SKM-1 treated with dmso at 0.1 percent for 144 hours (cell line): ENCODE data around the gene MAD2L1BP.
"Not testable (repeated sequence)": the region's sequence is repeated elsewhere in the genome, so short reads cannot be mapped to it uniquely, and the experiment has no call there.

ENCODE experiments used
- DNase-seq: peaks from one replicate; lab custom pipeline; 2025; ENCODE audit not compliant: unreplicated experiment; lab: John Stamatoyannopoulos, UW

MAD2L1BP gene

DNA sequence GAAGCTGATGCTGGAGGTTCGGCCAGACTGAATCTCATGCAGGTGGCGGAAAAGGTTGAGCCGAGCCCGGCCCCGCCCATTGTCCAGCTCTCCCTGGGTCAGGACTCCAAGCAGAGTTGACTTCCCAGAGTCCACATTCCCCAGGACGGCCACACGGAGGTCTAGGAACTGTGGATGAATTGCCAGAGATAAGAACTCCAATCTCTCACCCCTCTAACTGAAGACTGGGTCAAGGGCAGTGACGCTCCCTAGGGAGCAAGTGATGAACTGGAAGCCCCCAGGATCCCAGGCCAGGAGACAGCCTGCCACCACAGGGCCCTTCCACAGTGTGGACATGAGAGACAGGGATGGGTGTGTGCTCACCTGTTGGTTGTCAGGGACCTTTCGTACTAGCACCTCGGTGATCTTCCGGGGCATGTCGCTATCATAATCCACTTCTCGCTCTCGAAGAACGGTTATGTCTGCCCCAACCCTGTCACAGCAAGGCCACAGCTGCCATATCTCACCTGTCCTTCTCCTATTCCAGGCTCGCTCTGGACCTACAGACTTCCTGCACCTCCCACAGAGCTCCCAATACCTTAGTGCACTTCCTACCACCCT, 10.1 kb upstream of the MAD2L1BP start:
- no peak for DNase-seq

DNA sequence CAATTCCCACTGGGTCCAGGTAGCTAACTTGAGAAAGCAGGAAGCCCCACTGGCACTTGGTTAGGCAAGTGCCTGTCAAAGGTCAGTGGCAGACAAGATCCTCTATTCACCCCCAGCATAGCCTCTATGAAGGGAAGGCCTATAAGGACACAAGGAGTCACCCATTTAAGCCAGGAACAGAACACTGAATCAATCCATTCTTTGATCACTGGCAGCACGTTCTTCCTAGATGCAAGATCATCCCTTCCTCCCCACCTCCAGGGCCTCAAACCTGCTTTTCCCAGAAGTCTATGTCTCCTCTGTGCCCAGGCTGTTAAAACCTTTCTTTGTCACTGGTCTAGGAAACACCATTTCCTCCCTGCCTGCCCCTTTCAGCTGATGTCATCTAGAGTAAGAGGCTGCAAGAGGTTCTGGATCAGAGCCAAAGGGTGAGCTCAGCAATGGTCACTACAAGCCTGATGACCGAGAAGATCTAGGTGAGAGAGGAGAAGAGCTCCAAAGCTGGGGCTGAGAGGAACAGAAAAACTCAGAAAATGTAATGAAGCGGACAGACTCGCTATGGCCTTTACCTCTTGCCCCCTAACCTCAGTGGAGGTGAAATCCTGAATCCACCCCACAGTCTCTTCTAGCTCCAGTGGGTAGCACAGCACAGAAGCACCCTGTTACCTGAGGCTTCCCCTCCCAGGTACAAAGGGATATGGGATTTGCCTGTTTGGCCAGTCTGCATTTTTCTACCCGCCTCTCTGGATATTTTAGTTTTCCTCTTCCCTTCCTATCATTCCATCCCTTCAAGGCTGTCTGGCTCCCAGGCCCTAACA, 8.4 kb upstream of the MAD2L1BP start:
- peak; percentile 30 for DNase-seq

DNA sequence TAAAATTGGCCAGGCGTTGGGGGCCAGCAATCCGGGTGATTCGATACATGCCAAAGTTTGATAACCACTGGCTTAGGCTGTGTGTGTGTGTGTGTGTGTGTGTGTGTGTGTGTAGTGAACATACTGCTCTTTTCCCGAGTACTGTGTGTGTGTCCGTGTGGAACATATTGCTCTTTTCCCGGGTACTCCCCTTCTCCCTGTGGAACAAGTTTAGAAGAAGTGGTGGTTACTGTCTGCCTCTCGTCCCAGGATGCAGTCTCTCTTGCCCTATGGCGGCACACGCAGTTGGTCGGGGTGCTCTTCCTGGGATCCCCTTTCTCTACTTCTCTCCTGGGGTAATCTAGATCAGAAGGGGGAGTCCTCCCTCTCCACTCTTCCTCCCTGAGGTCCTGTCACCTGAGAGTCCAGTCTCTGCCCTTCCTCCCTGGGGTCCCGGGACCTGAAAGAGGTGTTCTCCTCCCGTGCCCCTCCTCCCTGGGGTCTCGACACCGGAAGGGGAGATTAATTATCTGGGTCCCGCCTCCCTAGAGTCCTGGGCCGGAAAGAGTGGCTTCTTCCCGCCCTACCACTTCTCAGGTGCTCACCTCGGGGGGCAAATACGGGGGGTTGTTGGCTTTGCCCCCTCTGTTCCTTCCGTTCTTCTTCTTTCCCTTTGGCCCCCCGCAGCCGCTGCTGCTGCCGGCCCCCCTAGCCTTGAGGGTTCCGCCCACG, 7.1 kb upstream of the MAD2L1BP start:
- peak; percentile 35 for DNase-seq

DNA sequence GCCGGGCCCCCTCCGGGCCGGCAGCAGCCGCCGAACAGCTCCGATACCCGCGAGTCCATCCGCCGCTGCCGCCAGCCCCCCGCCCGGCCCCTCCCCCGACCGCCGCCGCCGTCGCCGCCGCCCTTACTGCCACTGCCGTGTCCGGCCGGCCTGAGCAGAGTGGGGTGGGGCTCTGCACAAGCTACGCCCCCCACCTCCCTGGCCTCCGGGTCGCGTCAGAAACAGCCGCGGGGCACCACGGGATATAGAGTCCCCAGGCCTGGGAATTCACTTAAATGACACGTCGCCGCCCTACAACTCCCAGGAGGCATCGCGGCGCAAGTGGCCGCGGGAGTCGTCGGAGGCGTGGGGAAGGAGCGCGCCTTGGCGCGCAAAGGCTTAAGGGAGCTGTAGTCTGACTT, 6.5 kb upstream of the MAD2L1BP start, which contains the start of gene GTPBP2:
Gene GTPBP2, minus strand, starts transcription at position 161 of the 401 bp plus-strand sequence. Its CDS starts 102 bp downstream, at position 59.
- peak; percentile 98 for DNase-seq

DNA sequence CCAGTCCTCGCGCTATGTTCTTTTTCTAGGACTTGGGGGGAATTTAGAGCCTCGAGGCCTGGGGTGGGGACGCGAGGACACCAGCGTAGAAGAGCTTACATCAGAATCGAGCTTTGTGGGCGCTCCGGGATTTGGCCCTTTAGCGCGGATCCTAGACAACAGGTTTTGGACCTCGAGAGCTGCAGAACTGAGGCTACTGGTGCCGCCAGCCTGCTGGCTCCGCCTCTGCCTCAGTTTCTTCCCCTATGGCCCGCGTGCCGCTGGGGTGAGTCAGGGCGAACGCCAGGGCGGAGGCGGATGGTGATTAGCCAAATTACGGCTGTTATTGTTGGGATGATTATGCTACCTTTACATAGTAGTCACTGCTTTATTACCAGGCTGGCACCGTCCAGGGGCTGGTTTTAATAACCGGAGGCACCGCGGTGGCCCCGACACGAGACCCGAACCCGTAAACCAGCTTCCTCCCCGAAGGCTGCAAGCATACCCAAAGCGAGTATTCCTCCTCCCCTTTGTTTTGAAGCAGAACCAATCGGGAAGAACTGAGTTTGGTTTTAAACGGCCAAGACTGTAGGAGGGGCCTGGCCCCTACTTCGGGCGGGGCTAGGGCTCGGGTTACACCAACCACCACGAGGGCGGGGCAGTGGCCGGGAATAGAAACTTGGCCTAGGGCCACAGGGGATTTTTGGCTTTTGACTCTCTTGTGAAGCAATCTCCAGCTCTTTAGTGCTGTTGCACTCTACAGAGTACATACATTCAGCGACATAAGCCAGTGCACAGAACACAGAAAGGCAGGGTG, 5.9 kb upstream of the MAD2L1BP start:
- DNase-seq, result peak; percentile 99

DNA sequence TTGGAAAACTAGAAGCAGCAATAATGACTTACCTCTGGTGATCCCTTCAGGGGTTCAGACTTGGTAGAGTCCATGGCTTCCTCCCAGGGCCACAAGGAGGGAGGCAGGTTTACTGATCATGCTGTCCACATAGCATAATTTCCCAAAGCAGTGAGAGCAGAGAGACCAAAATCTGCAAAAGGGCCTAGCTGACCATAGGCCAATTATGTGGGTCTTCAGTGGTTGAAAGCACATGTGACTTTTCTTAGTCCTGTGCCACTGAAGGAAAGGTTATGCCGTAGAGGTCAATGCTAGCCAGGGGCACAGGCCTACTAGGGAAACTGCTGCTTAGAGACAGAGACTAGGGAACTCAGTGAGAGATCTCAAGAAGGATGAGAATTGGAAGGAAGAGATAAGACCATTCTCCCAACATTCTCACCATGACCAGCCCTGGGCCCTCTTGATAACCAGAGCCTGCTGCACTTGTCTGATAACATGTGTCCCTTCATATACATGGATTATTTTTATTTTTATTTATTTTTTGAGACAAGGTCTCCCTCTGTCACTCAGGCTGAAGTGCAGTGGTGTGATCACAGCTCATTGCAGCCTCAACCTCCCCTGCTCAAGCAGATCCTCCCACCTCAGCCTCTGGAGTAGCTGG, 4.5 kb upstream of the MAD2L1BP start:
- DNase-seq, result no peak

DNA sequence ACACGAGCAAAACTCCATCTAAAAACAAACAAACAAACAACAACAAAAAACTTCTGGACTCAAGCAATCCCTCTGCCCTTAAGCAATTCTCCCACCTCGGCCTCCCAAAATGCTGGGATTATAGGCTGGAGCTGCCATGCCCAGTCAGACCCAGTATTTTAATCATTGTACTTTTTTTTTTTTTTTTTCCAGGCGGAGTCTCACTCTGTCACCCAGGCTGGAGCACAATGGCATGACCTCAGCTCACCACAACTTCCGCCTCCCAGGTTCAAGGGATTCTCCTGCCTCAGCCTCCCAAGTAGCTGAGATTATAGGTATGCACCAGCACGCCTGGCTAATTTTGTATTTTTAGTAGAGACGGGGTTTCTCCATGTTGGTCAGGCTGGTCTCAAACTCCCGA, 2.6 kb upstream of the MAD2L1BP start:
- not testable (repeated sequence) for DNase-seq

DNA sequence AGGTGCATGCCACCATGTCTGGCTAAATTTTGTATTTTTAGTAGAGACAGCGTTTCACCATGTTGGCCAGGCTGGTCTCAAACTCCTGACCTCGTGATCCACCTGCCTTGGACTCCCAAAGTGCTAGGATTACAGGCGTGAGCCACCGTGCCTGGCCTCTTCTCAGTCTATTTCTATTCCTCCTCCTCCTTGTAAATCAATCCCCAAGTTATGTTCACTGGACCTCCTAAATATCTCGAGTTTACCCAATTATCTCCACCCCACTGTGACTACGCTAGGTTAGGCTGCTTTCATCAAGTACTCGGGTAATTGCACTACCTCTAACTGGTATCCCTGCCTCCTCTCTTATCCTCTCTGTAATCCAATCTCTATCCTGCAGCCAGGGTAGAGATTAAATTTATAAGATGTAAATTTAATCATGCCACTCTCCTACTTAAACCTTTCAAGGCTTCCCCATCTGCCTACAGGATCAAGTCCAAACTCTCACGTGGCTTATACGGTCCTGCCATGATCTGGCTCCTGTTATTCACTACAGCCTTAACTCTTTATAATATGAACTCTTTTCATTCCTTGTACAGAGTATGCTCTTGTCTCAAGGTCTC, 837 bp upstream of the MAD2L1BP start:
- no peak for DNase-seq

DNA sequence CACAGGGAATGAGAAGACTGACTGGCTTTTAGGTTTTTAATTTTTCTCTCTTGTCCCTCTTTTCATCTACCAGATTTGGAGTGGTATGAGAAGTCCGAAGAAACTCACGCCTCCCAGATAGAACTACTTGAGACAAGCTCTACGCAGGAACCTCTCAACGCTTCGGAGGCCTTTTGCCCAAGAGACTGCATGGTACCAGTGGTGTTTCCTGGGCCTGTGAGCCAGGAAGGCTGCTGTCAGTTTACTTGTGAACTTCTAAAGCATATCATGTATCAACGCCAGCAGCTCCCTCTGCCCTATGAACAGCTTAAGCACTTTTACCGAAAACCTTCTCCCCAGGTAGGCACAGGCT, 644 bp downstream of the MAD2L1BP start:
- no peak for DNase-seq

DNA sequence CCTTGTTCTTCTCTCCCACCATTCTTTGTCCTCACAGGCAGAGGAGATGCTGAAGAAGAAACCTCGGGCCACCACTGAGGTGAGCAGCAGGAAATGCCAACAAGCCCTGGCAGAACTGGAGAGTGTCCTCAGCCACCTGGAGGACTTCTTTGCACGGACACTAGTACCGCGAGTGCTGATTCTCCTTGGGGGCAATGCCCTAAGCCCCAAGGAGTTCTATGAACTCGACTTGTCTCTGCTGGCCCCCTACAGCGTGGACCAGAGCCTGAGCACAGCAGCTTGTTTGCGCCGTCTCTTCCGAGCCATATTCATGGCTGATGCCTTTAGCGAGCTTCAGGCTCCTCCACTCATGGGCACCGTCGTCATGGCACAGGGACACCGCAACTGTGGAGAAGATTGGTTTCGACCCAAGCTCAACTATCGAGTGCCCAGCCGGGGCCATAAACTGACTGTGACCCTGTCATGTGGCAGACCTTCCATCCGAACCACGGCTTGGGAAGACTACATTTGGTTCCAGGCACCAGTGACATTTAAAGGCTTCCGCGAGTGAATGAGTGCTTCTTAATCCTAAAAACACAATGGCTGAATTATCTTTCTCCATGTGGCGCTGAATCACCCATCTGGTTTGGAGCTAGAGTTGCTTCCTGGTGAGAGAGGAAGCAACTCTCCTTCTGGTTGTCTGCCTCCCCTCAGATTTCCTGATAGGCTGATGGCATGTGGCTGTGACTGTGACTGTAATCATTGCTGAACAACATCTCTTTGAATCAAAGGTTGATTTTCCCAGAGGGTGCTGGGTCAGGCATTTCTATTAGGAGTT, 4.6 kb downstream of the MAD2L1BP start:
- no peak for DNase-seq

DNA sequence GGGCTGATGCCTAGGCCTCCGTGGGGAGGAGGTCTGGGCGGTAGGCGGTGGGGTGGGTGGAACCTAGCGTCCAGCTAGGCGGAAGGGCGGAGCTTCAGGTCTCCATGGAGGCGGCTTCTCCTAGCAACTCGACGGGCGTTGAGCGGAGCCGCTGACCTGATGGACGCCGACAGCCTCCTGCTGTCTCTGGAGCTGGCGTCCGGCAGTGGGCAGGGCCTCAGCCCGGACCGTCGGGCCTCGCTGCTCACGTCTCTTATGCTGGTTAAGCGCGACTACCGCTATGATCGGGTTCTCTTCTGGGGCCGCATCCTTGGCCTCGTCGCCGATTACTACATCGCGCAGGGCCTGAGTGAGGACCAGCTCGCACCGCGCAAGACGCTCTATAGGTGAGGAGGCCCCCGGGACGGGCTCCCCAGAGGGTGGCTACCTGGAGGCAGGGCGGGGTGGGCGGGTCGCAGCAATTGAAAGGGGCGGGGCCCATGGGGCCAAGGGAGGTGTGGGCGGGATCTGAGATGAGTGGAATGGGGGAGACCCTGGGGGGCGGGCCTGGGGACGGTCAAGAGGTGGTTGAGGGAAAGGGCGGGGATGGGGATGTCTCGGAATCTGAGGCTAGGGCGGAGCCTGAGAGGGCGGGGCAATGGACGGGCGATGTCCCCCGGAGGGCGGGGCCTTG, 9.4 kb downstream of the MAD2L1BP start, which contains the start of gene RSPH9:
Gene RSPH9, plus strand, starts transcription at position 97 of the 673 bp plus-strand sequence. Its CDS starts 63 bp downstream, at position 160.
- no peak for DNase-seq

DNA sequence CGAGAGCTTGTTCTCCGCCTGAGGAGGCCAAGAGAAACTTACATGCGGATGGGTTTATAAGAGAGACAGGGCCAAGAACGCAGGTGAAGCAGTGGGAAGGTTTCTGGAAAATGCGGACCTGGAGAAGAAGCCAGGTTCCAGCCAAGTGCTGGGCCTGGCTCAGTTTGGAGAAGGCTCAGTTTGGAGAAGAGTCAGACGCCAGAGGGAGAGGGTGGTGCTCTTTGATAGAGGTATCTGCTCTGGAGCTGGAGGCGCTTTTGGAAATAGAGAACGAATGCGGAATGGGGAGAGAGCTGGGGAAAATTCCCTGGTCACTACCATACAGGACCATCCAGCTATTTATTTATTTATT, 9.9 kb downstream of the MAD2L1BP start:
- no peak for DNase-seq

DNA sequence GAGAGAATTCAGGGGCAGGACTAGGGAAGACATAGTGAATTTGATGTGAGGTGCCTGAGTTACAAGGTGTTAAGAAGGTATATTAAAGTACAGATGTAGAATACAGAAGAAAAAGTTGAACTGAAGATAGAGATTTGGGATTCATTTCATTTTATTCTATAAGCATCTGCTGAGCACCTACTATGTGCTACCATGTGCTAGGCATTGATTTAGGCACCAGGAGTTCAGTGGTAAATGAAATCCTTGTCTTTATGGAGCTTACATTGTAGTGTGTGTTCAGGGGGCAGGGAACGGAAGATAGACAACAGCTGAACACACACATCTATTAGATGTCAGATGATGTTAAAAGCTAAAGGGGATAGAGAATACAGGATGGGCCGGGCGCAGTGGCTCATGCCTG, 12.0 kb downstream of the MAD2L1BP start:
- DNase-seq, result no peak

DNA sequence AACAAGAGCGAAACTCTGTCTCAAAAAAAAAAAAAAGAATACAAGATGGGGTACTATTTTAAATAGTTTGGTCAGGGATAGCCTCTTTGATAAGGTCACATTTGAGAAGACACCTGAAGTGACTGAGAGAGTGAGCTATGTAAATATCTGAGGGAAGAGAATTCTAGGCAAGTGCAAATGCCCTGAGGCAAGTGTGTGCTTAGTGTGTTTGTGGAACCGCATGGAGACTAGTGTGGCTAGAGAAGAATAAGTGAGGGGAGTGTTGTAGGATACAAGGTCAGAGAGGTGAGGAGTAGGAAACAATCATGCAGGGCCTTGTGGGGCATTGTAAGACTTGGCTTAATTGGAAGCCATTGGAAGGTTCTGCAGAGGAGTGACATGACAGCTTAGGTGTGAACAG, 12.6 kb downstream of the MAD2L1BP start:
- DNase-seq, result no peak

DNA sequence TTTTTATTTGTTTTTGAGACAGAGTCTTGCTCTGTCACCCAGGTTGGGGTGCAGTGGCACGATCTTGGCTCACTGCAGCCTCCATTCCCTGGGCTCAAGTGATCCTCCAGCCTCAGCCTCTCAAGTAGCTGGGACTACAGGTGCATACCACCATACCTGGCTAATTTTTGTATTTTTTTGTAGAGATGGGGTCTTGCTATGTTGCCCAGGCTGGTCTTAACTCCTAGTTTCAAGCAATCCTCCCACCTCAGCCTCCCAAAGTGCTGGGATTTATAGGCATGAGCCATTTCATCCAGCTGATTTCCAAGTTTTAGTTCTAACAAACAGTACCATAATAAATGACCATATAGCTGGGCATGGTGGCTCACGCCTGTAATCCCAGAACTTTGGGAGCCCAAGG, 17.2 kb downstream of the MAD2L1BP start:
- DNase-seq, result not testable (repeated sequence)

DNA sequence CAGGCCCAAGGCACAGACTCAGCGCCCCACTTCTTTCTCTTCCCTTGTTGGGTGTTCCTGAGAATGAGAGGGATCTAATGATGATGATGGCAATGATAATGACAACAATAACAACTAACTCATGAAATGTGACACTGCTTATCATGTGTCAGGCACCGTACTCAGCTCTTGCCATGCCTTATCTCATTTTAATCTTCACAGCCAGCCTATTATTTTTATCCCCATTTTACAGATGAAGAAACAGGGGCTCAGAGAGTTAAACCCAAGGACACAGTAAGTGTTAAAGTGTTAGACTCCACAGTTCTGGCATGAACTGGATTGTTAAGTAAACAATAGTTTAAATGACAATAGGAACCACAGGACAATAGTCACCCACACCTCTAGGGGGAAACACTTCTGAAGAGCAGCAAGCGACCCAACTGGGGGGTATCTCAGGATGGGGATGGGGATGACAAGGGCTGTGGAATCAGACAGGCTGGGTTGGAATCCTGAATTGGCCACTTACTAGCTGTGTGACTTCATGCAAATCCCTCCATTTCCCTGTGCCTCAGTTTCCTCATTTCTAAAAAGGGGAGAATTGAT, 21.7 kb downstream of the MAD2L1BP start:
- no peak for DNase-seq

DNA sequence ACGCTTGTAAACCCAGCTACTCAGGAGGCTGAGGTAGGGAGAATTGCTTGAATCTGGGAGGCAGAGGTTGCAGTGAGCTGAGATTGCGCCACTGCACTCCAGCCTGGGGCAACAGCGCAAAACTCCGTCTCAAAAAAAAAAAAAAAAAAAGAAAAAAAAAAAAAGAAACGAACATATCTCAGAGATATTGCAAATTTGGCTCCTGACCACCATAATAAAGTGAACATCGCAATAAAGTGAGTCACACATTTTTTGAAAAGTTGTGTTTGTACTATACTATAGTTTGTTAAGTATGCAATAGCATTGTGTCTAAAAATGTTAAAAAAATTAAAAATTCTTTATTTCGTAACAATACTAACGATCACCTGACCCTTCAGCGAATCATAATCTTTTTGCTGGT, 22.5 kb downstream of the MAD2L1BP start:
- no peak for DNase-seq

DNA sequence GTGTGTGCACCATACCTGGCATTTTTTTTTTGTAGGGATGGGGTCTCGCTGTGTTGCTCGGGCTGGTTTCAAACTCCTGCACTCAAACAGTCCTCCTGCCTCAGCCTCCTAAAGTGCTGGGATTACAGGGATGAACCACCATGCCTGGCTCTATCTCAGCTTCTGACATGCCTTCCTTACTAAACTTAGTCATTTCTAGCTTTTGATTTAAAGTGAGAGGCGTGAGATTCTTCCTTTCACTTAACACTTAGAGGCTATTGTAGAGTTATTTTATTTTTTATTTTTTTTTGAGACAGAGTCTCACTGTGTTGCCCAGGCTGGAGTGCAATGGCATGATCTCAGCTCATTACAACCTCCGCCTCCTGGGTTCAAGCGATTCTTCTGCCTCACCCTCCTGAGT, 27.3 kb downstream of the MAD2L1BP start:
- DNase-seq, result not testable (repeated sequence)

DNA sequence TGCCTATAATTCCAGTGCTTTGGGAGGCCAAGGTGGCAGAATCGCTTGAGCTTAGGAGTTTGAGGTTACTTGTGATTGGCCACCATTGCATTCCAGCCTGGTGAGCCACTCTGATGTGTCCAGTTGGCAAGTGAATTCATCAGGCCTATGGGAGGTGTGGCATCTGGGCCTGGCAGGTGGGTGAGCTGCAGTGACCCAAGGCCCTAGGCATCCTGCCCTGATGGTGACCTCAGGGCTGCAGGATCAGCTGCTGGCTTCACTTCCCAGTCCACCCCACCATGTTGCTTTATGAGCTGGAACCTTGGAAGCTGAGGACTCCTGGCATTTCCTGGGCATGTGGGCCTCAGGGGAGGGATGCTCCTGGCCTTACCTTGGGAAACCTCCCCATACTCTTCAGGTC, 29.7 kb downstream of the MAD2L1BP start:
- no peak for DNase-seq
